ENCODE data around the gene LCP1.
"Not testable (repeated sequence)": the region's sequence is repeated elsewhere in the genome, so short reads cannot be mapped to it uniquely, and the experiment has no call there.

LCP1 gene

GRCh38 chr13:46181377-46181839, 569 bp downstream of the LCP1 start:
- DNase-seq = no peak

GRCh38 chr13:46179969-46180763, 1.8 kb downstream of the LCP1 start:
- DNase-seq = no peak

GRCh38 chr13:46179491-46179908, 2.5 kb downstream of the LCP1 start:
- DNase-seq = no peak

- no peak for DNase-seq
These were observed 3.2 kb downstream of the LCP1 start for GRCh38 chr13:46178821-46179220.

- no peak for DNase-seq
These were observed 3.8 kb downstream of the LCP1 start for GRCh38 chr13:46178143-46178542.

GRCh38 chr13:46176756-46177155, 5.2 kb downstream of the LCP1 start:
- DNase-seq = no peak

GRCh38 chr13:46173656-46174055, 8.3 kb downstream of the LCP1 start:
- no peak for DNase-seq

GRCh38 chr13:46172531-46172991, 9.4 kb downstream of the LCP1 start:
- DNase-seq = no peak

- DNase-seq = no peak
These were observed 10.2 kb downstream of the LCP1 start for GRCh38 chr13:46171739-46172138.

- DNase-seq = no peak
These were observed 10.8 kb downstream of the LCP1 start for GRCh38 chr13:46171217-46171616.

- DNase-seq = no peak
These were observed 11.3 kb downstream of the LCP1 start for GRCh38 chr13:46170687-46171086.

- no peak for DNase-seq
These were observed 11.7 kb downstream of the LCP1 start for GRCh38 chr13:46170268-46170667.

GRCh38 chr13:46169758-46170157, 12.2 kb downstream of the LCP1 start:
- DNase-seq = no peak

- no peak for DNase-seq
These were observed 13.2 kb downstream of the LCP1 start for GRCh38 chr13:46168783-46169182.

- DNase-seq = no peak
These were observed 13.6 kb downstream of the LCP1 start for GRCh38 chr13:46168341-46168740.

- no peak for DNase-seq
These were observed 14.9 kb downstream of the LCP1 start for GRCh38 chr13:46166947-46167610.

GRCh38 chr13:46166224-46166584, 15.8 kb downstream of the LCP1 start:
- DNase-seq = no peak

GRCh38 chr13:46165485-46166223, 16.3 kb downstream of the LCP1 start:
- DNase-seq = no peak

- no peak for DNase-seq
These were observed 17.3 kb downstream of the LCP1 start for GRCh38 chr13:46164661-46165060.

GRCh38 chr13:46162741-46163140, 19.2 kb downstream of the LCP1 start:
- not testable (repeated sequence) for DNase-seq

- peak; percentile 37 for DNase-seq
These were observed 21.4 kb downstream of the LCP1 start for GRCh38 chr13:46160471-46161066.

GRCh38 chr13:46160065-46160464, 21.9 kb downstream of the LCP1 start:
- DNase-seq = no peak

- DNase-seq = no peak
These were observed 23.0 kb downstream of the LCP1 start for GRCh38 chr13:46158983-46159382.

Data from NCI-H1694 (cell line).